Body of pancreas (tissue), 4 donors: ENCODE measurements around the gene TMSB4X. TPM values are rescaled to one million over a fixed set of nuclear protein-coding genes. Genes with fewer than 3 reads are reported as not detected.
"Not testable (repeated sequence)": the region's sequence is repeated elsewhere in the genome, so short reads cannot be mapped to it uniquely, and the experiment has no call there.

Source experiments
- ATAC-seq: fragments of 150-250 bp; one replicate; pipeline ENCODE4 v1.9.1; 2016
- DNase-seq, 4 donors: peaks; one replicate each; pipeline ENCODE4 v3.0.0-alpha.2; 2019
- H3K27ac ChIP-seq, 4 donors: fragments of 200-600 bp; sonication (generic); 1 replicate in 3 of 4; 2 replicates in 1 of 4; pipeline versions ENCODE4 v1.5.1 to v1.6.1; 2016 to 2019; ENCODE audit warnings: mild to moderate bottlenecking in 1 of 4, mixed read lengths in 1 of 4, moderate library complexity in 1 of 4
- H3K27me3 ChIP-seq, 2 donors: fragments of 200-600 bp; sonication (generic); one replicate each; pipeline ENCODE4 v1.6.0; 2016; ENCODE audit warnings: mild to moderate bottlenecking in 1 of 2
- H3K36me3 ChIP-seq, 2 donors: fragments of 200-600 bp; sonication (generic); replicated peaks in 1 of 2; 2 replicates each; pipeline ENCODE4 v1.5.1; 2016; ENCODE audit warnings: low read depth in 2 of 2; ENCODE audit not compliant: insufficient read depth in 1 of 2
- H3K4me1 ChIP-seq: fragments of 200-600 bp; sonication (generic); one replicate; pipeline ENCODE4 v1.6.0; 2016
- H3K4me3 ChIP-seq, 2 donors: fragments of 200-600 bp; sonication (generic); 1 replicate in 1 of 2; 2 replicates in 1 of 2; pipeline ENCODE4 v1.5.1; 2016 to 2019
- H3K9me3 ChIP-seq, 3 donors: fragments of 200-600 bp; sonication (generic); 1 replicate in 2 of 3; 2 replicates in 1 of 3; pipeline ENCODE4 v1.5.1; 2016
- CTCF ChIP-seq, 7 experiments: fragments of 450-650 bp in 4 of 7; fragments of 200-600 bp in 3 of 7; sonication (generic) in 3 of 7; IDR thresholded peaks; one replicate each; pipeline ENCODE4 v1.5.1; 2016 to 2019; ENCODE audit warnings: antibody characterized with exemption in 7 of 7
- POLR2A ChIP-seq, 3 donors: fragments of 450-650 bp; IDR thresholded peaks; one replicate each; pipeline ENCODE4 v1.6.1; 2016; ENCODE audit warnings: antibody characterized with exemption in 3 of 3, mild to moderate bottlenecking in 2 of 3
- WGBS, 2 donors: methylation state at CpG; one replicate each; pipeline ENCODE4 v1.1.5; 2017; 5-methylcytosine and 5-hydroxymethylcytosine counted together
- intact Hi-C: fragments of 100-400 bp; cut with DNase I; formaldehyde crosslinking; loops from one replicate; pipeline ENCODE4 v1.15.1; 2023
- total RNA-seq, 2 donors: library from RNA; depleted of rRNA; stranded (reverse); fragments of >200 nt; gene quantifications; one replicate each; pipeline ENCODE4 v1.1.0, GENCODE V29; 2016

Gene TMSB4X
- total RNA-seq, 2 donors from 2014 or later = 1,104 to 1,472 TPM

GRCh38 chrX:12962041-12962504 is 12.8 kb upstream of the TMSB4X start:
- ATAC-seq (no peak), DNase-seq (no peak)
- intact Hi-C loops = loop anchor here (10.0 kb wide), 1 partner anchor 523 kb away; no protein-coding TSS in a partner anchor
- Histone ChIP-seq H3K36me3 (no peaks in the 10 kb centered on the region), H3K27ac (no peak overlapping the region), H3K4me1 (no peaks in the 10 kb centered on the region), H3K4me3 (no peak overlapping the region), H3K9me3 (no peaks in the 10 kb centered on the region), H3K27me3 (no peaks in the 10 kb centered on the region)
- WGBS, 2 donors = 95% methylated on average over 4 of the region's 4 CpGs; no CpG with 5 or more reads in 1 of the 2 donors
- no peak for TF ChIP-seq POLR2A (IDR thresholded peaks at IDR 0.05)
- TF ChIP-seq CTCF (IDR thresholded peaks at IDR 0.05) = no peak

- intact Hi-C loops = loop anchor here (10.0 kb wide), 1 partner anchor 521 kb away; no protein-coding TSS in a partner anchor
- not testable (repeated sequence) for H3K27me3 ChIP-seq, ATAC-seq, H3K9me3 ChIP-seq, H3K36me3 ChIP-seq, H3K4me3 ChIP-seq, H3K27ac ChIP-seq, DNase-seq, H3K4me1 ChIP-seq
- no CpG with 5 or more reads among the region's 52 CpGs for WGBS, 2 donors
Measured at GRCh38 chrX:12963210-12963850, 11.6 kb upstream of the TMSB4X start.

- DNase-seq (no peak), ATAC-seq (no peak)
- Histone ChIP-seq H3K36me3 (no peaks in the 10 kb centered on the region), H3K4me3 (no peak overlapping the region), H3K4me1 (peaks cover under 1% of the 10 kb centered on the region), H3K27me3 (no peaks in the 10 kb centered on the region), H3K27ac (no peak overlapping the region), H3K9me3 (no peaks in the 10 kb centered on the region)
- intact Hi-C loops = loop anchor here (10.0 kb wide), 1 partner anchor 519 kb away; no protein-coding TSS in a partner anchor
- 77 to 84% methylated on average over 4 to 6 of the region's 6 CpGs for WGBS, 2 donors
- TF ChIP-seq POLR2A (IDR thresholded peaks at IDR 0.05) (no peak), CTCF (IDR thresholded peaks at IDR 0.05) (no peak)
Measured at GRCh38 chrX:12965131-12965940, 9.6 kb upstream of the TMSB4X start.

- DNase-seq (no peak), ATAC-seq (no peak)
- no peaks in the 10 kb centered on the region for H3K9me3 ChIP-seq
- WGBS, 2 donors = 89 to 100% methylated on average over 1 of the region's 1 CpG
- intact Hi-C loops = loop anchor here (10.0 kb wide), 1 partner anchor 519 kb away; no protein-coding TSS in a partner anchor
- H3K4me3 ChIP-seq = no peak overlapping the region
- H3K27ac ChIP-seq = no peak overlapping the region
- peaks cover 9% of the 10 kb centered on the region for H3K4me1 ChIP-seq
- H3K27me3 ChIP-seq = no peaks in the 10 kb centered on the region
- no peaks in the 10 kb centered on the region for H3K36me3 ChIP-seq
- TF ChIP-seq CTCF (IDR thresholded peaks at IDR 0.05) (no peak), POLR2A (IDR thresholded peaks at IDR 0.05) (no peak)
Measured at GRCh38 chrX:12966151-12966550, 8.8 kb upstream of the TMSB4X start.

- no peak overlapping the region for H3K27ac ChIP-seq
- WGBS, 2 donors = 76 to 87% methylated on average over 8 to 13 of the region's 15 CpGs
- H3K9me3 ChIP-seq = no peaks in the 10 kb centered on the region
- no peak for DNase-seq
- intact Hi-C loops = loop anchor here (10.0 kb wide), 1 partner anchor 517 kb away; no protein-coding TSS in a partner anchor
- no peaks in the 10 kb centered on the region for H3K27me3 ChIP-seq
- no peak for TF ChIP-seq POLR2A (IDR thresholded peaks at IDR 0.05)
- TF ChIP-seq CTCF (IDR thresholded peaks at IDR 0.05) = no peak
- no peak for ATAC-seq
- no peaks in the 10 kb centered on the region for H3K36me3 ChIP-seq
- peaks cover 22% of the 10 kb centered on the region for H3K4me1 ChIP-seq
- no peak overlapping the region for H3K4me3 ChIP-seq
Measured at GRCh38 chrX:12967711-12968465, 7.0 kb upstream of the TMSB4X start.
